ENCODE results near the gene ASS1.

The ASS1 gene

GRCh38 chr9:130414081-130414731, 30.6 kb upstream of the ASS1 start:
- DNase-seq (ENCODE audit: low read depth, low spot score): no peak
- Histone ChIP-seq H3K9ac (ENCODE audit: insufficient read length) (no peak overlapping the region), H3K36me3 (ENCODE audit: insufficient read depth, low read length) (no peaks in the 10 kb centered on the region), H3K27ac (no peak overlapping the region), H3K4me3 (no peak overlapping the region), H3K9me3 (ENCODE audit: low read depth, low read length) (no peaks in the 10 kb centered on the region)
- TF ChIP-seq POLR2AphosphoS5 (IDR thresholded peaks at IDR 0.05; ENCODE audit: borderline replicate concordance, low read depth, low read length): no peak
- no peak for TF ChIP-seq EZH2 (IDR thresholded peaks at IDR 0.05)
- no peak for TF ChIP-seq FOXP2 (optimal IDR thresholded peaks at IDR 0.05; ENCODE audit: control extremely low read depth, extremely low read length, insufficient read depth)

GRCh38 chr9:130414910-130415746, 29.6 kb upstream of the ASS1 start:
- H3K4me3 ChIP-seq: no peak overlapping the region
- H3K36me3 ChIP-seq (ENCODE audit: insufficient read depth, low read length): no peaks in the 10 kb centered on the region
- no peak for DNase-seq (ENCODE audit: low read depth, low spot score)
- no peaks in the 10 kb centered on the region for H3K9me3 ChIP-seq (ENCODE audit: low read depth, low read length)
- H3K27ac ChIP-seq: no peak overlapping the region
- H3K9ac ChIP-seq (ENCODE audit: insufficient read length): no peak overlapping the region
- no peak for TF ChIP-seq FOXP2 (optimal IDR thresholded peaks at IDR 0.05; ENCODE audit: control extremely low read depth, extremely low read length, insufficient read depth)
- no peak for TF ChIP-seq POLR2AphosphoS5 (IDR thresholded peaks at IDR 0.05; ENCODE audit: borderline replicate concordance, low read depth, low read length)
- TF ChIP-seq EZH2 (IDR thresholded peaks at IDR 0.05): no peak

DNA sequence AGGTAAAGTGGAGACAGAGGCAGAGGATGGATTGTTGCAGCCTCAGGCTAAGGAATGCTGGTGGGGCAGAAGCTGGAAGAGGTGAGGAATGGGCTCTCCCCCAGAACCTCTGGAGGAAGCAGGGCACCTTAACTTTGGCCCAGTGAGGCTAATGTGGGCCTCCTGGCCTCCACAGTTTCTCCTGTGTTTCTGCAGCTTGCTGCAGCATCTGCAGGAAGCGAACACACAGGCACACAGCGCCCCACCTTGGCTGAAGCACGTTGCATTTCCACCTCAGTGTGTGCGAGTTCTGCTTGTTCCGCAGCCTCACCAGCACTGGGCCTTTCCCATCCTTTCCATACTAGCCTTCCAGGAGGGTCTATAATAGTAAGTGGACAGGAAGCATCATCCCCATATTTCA, 27.2 kb upstream of the ASS1 start:
- DNase-seq (ENCODE audit: low read depth, low spot score): no peak
- TF ChIP-seq EZH2 (IDR thresholded peaks at IDR 0.05) (no peak), POLR2AphosphoS5 (IDR thresholded peaks at IDR 0.05; ENCODE audit: borderline replicate concordance, low read depth, low read length) (no peak), FOXP2 (optimal IDR thresholded peaks at IDR 0.05; ENCODE audit: control extremely low read depth, extremely low read length, insufficient read depth) (no peak)
- Histone ChIP-seq H3K27ac (no peak overlapping the region), H3K9ac (ENCODE audit: insufficient read length) (no peak overlapping the region), H3K9me3 (ENCODE audit: low read depth, low read length) (no peaks in the 10 kb centered on the region), H3K36me3 (ENCODE audit: insufficient read depth, low read length) (no peaks in the 10 kb centered on the region), H3K4me3 (no peak overlapping the region)

- Histone ChIP-seq H3K9me3 (ENCODE audit: low read depth, low read length) (no peaks in the 10 kb centered on the region), H3K9ac (ENCODE audit: insufficient read length) (no peak overlapping the region), H3K36me3 (ENCODE audit: insufficient read depth, low read length) (no peaks in the 10 kb centered on the region), H3K27ac (no peak overlapping the region), H3K4me3 (no peak overlapping the region)
- DNase-seq (ENCODE audit: low read depth, low spot score): no peak
- TF ChIP-seq EZH2 (IDR thresholded peaks at IDR 0.05): no peak
- no peak for TF ChIP-seq POLR2AphosphoS5 (IDR thresholded peaks at IDR 0.05; ENCODE audit: borderline replicate concordance, low read depth, low read length)
- no peak for TF ChIP-seq FOXP2 (optimal IDR thresholded peaks at IDR 0.05; ENCODE audit: control extremely low read depth, extremely low read length, insufficient read depth)
Measured at GRCh38 chr9:130418776-130419175, 26.0 kb upstream of the ASS1 start.

DNA sequence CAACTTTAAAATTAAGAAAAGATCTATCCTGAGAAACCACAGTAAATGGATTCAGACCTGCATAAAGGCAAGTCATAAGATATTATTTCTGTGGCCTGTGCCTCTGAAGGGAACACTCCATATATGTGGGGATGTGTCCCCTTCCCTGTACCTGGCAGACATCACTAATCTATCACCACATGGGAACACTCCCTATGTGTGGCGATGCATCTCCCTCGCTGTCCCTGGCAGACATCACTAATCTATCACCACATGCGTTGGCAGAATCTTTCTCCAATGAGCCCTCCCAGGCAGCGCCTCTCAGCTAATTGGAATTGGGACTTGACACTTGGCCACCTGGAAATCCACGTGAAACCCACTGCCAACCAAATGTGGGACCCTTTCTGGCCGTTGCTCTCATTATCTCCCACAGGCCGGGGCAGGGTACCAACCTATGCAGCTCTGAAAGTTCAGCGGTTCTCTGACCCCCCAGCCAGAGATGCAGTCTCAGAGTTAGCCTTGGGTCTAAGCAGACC, 25.2 kb upstream of the ASS1 start:
- Histone ChIP-seq H3K4me3 (no peak overlapping the region), H3K36me3 (ENCODE audit: insufficient read depth, low read length) (no peaks in the 10 kb centered on the region), H3K9ac (ENCODE audit: insufficient read length) (no peak overlapping the region), H3K27ac (no peak overlapping the region), H3K9me3 (ENCODE audit: low read depth, low read length) (no peaks in the 10 kb centered on the region)
- TF ChIP-seq EZH2 (IDR thresholded peaks at IDR 0.05): no peak
- no peak for TF ChIP-seq POLR2AphosphoS5 (IDR thresholded peaks at IDR 0.05; ENCODE audit: borderline replicate concordance, low read depth, low read length)
- TF ChIP-seq FOXP2 (optimal IDR thresholded peaks at IDR 0.05; ENCODE audit: control extremely low read depth, extremely low read length, insufficient read depth): no peak
- no peak for DNase-seq (ENCODE audit: low read depth, low spot score)

- DNase-seq (ENCODE audit: low read depth, low spot score): no peak
- no peaks in the 10 kb centered on the region for H3K9me3 ChIP-seq (ENCODE audit: low read depth, low read length)
- TF ChIP-seq EZH2 (IDR thresholded peaks at IDR 0.05) (no peak), POLR2AphosphoS5 (IDR thresholded peaks at IDR 0.05; ENCODE audit: borderline replicate concordance, low read depth, low read length) (no peak), FOXP2 (optimal IDR thresholded peaks at IDR 0.05; ENCODE audit: control extremely low read depth, extremely low read length, insufficient read depth) (no peak)
- H3K9ac ChIP-seq (ENCODE audit: insufficient read length): no peak overlapping the region
- H3K27ac ChIP-seq: no peak overlapping the region
- H3K36me3 ChIP-seq (ENCODE audit: insufficient read depth, low read length): no peaks in the 10 kb centered on the region
- no peak overlapping the region for H3K4me3 ChIP-seq
Measured at GRCh38 chr9:130421154-130421801, 23.5 kb upstream of the ASS1 start.

GRCh38 chr9:130421802-130422276, 22.9 kb upstream of the ASS1 start:
- no peak overlapping the region for H3K27ac ChIP-seq
- no peak overlapping the region for H3K4me3 ChIP-seq
- no peak for DNase-seq (ENCODE audit: low read depth, low spot score)
- no peaks in the 10 kb centered on the region for H3K36me3 ChIP-seq (ENCODE audit: insufficient read depth, low read length)
- H3K9ac ChIP-seq (ENCODE audit: insufficient read length): no peak overlapping the region
- no peak for TF ChIP-seq EZH2 (IDR thresholded peaks at IDR 0.05)
- no peak for TF ChIP-seq FOXP2 (optimal IDR thresholded peaks at IDR 0.05; ENCODE audit: control extremely low read depth, extremely low read length, insufficient read depth)
- no peak for TF ChIP-seq POLR2AphosphoS5 (IDR thresholded peaks at IDR 0.05; ENCODE audit: borderline replicate concordance, low read depth, low read length)
- no peaks in the 10 kb centered on the region for H3K9me3 ChIP-seq (ENCODE audit: low read depth, low read length)

- no peak overlapping the region for H3K9ac ChIP-seq (ENCODE audit: insufficient read length)
- no peak for DNase-seq (ENCODE audit: low read depth, low spot score)
- H3K36me3 ChIP-seq (ENCODE audit: insufficient read depth, low read length): no peaks in the 10 kb centered on the region
- TF ChIP-seq EZH2 (IDR thresholded peaks at IDR 0.05) (no peak), FOXP2 (optimal IDR thresholded peaks at IDR 0.05; ENCODE audit: control extremely low read depth, extremely low read length, insufficient read depth) (no peak), POLR2AphosphoS5 (IDR thresholded peaks at IDR 0.05; ENCODE audit: borderline replicate concordance, low read depth, low read length) (no peak)
- H3K9me3 ChIP-seq (ENCODE audit: low read depth, low read length): no peaks in the 10 kb centered on the region
- no peak overlapping the region for H3K27ac ChIP-seq
- H3K4me3 ChIP-seq: no peak overlapping the region
Measured at GRCh38 chr9:130422546-130422945, 22.2 kb upstream of the ASS1 start.
